ENCODE data around the gene APBB1. TPM values are rescaled to one million over a fixed set of nuclear protein-coding genes. Genes with fewer than 3 reads are reported as not detected.

APBB1 gene
- total RNA-seq, 4 donors from 2014 or later, result 9.8 to 31.4 (median 15.0) TPM

- no peak for TF ChIP-seq CTCF (IDR thresholded peaks at IDR 0.05)
- TF ChIP-seq POLR2A (IDR thresholded peaks at IDR 0.05), result no peak
- no peak for DNase-seq
- no peaks in the 10 kb centered on the region for H3K4me1 ChIP-seq
These were observed 73.5 kb downstream of the APBB1 start for GRCh38 chr11:6345366-6345765.

More at GRCh38 chr11:6345366-6345765, 73.5 kb downstream of the APBB1 start:
- Histone ChIP-seq H3K27ac (no peak overlapping the region), H3K4me3 (no peak overlapping the region), H3K27me3 (no peaks in the 10 kb centered on the region), H3K9me3 (no peaks in the 10 kb centered on the region), H3K36me3 (no peaks in the 10 kb centered on the region)

Other genes starting within 250 kb of the APBB1 start
- gene OR52B2, start 248.8 kb downstream of the APBB1 start, total RNA-seq, result 1 to 10 TPM in 1 of 4 donors, not detected in 3; 1.7 TPM
- gene OR52W1, start 219.9 kb downstream of the APBB1 start, total RNA-seq, result not detected
- not detected for gene C11orf42, start 213.5 kb downstream of the APBB1 start, total RNA-seq
- 100 to 1,000 TPM; 135 to 484 (median 279) TPM for gene FHIP1B, start 184.5 kb downstream of the APBB1 start, total RNA-seq
- 1 to 10 TPM in 1 of 4 donors, under 1 TPM in 1, not detected in 2; 0.85 to 1.1 TPM for gene CNGA4, start 180.0 kb downstream of the APBB1 start, total RNA-seq
- gene CCKBR, start 159.3 kb downstream of the APBB1 start, total RNA-seq, result not detected
- gene CAVIN3, start 98.6 kb downstream of the APBB1 start, total RNA-seq, result 10 to 100 TPM in 3 of 4 donors, 1 to 10 TPM in 1; 6.5 to 40.4 (median 17.2) TPM
- 10 to 100 TPM; 11.6 to 78.3 (median 55.7) TPM for gene SMPD1, start 28.6 kb downstream of the APBB1 start, total RNA-seq
- gene HPX, start 21.9 kb upstream of the APBB1 start, total RNA-seq, result 10 to 100 TPM in 1 of 4 donors, 1 to 10 TPM in 2, not detected in 1; 2.2 to 10.1 (median 5.3) TPM
- 100 to 1,000 TPM in 3 of 4 donors, 10 to 100 TPM in 1; 21.5 to 159 (median 123) TPM for gene TRIM3, start 54.8 kb upstream of the APBB1 start, total RNA-seq
- 100 to 1,000 TPM; 104 to 140 (median 133) TPM for gene ARFIP2, start 62.2 kb upstream of the APBB1 start, total RNA-seq
- 10 to 100 TPM; 57.1 to 73.3 (median 66.6) TPM for gene TIMM10B, start 62.4 kb upstream of the APBB1 start, total RNA-seq
- 10 to 100 TPM; 23.5 to 64.4 (median 52.0) TPM for gene DNHD1, start 78.2 kb upstream of the APBB1 start, total RNA-seq
- gene RRP8, start 184.5 kb upstream of the APBB1 start, total RNA-seq, result 10 to 100 TPM; 11.4 to 28.9 (median 17.5) TPM
- gene ILK, start 184.7 kb upstream of the APBB1 start, total RNA-seq, result 100 to 1,000 TPM in 2 of 4 donors, 10 to 100 TPM in 2; 81.1 to 121 (median 97.3) TPM
- gene TAF10, start 193.1 kb upstream of the APBB1 start, total RNA-seq, result 10 to 100 TPM; 55.9 to 90.8 (median 74.5) TPM
- gene TPP1, start 200.3 kb upstream of the APBB1 start, total RNA-seq, result 100 to 1,000 TPM in 3 of 4 donors, 10 to 100 TPM in 1; 79.2 to 232 (median 134) TPM
- 10 to 100 TPM in 2 of 4 donors, 1 to 10 TPM in 2; 2.8 to 12.4 (median 9.7) TPM for gene DCHS1, start 236.7 kb upstream of the APBB1 start, total RNA-seq

Measured in Peyer's patch (tissue), 4 donors.